OCI-LY7 (cell line): ENCODE data around the gene KIF13A. TPM values are rescaled to one million over a fixed set of nuclear protein-coding genes. Genes with fewer than 3 reads are reported as not detected.

Experiments used
- BruUV-seq: library from RNA; stranded (reverse); fragments of 400-500 nt; replicated peaks from 2 replicates; lab custom pipeline; 2021; lab: Mats Ljungman, UMichigan
- CTCF ChIA-PET: fragments of 300-600 bp; sonication (Branson Sonifier 250); formaldehyde crosslinking; loops from one replicate; lab custom pipeline; 2022; ENCODE audit warnings: antibody characterized with exemption; ENCODE audit not compliant: unreplicated experiment; lab: Charles Lee
- POLR2A ChIA-PET: fragments of 300-600 bp; sonication (Branson Sonifier 250); formaldehyde crosslinking; loops from one replicate; lab custom pipeline; 2022; ENCODE audit warnings: antibody characterized with exemption; lab: Charles Lee
- DNase-seq: peaks from one replicate; pipeline ENCODE4 v3.0.0-alpha.2; 2015; ENCODE audit warnings: low spot score
- H2AFZ ChIP-seq: fragments of 200-600 bp; sonication (generic), shearing (Covaris generic); 2 replicates; pipeline ENCODE4 v1.6.1; 2014; ENCODE audit warnings: mild to moderate bottlenecking, antibody characterized with exemption, low read length, moderate library complexity
- H3K27ac ChIP-seq: fragments of 200-600 bp; sonication (generic); 2 replicates; pipeline ENCODE4 v1.5.1; 2014; ENCODE audit warnings: mixed run types, low read depth, mild to moderate bottlenecking, moderate library complexity, low read length, inconsistent platforms; ENCODE audit not compliant: poor library complexity, severe bottlenecking
- H3K36me3 ChIP-seq: fragments of 200-600 bp; sonication (generic); 2 replicates; pipeline ENCODE4 v1.6.1; 2014; ENCODE audit warnings: mild to moderate bottlenecking, antibody characterized with exemption, low read length, moderate library complexity, mixed read lengths; ENCODE audit not compliant: insufficient read depth
- H3K4me1 ChIP-seq: fragments of 200-600 bp; sonication (generic); 2 replicates; pipeline ENCODE4 v1.5.1; 2014; ENCODE audit warnings: mild to moderate bottlenecking, low read length; ENCODE audit not compliant: insufficient read depth, poor library complexity, severe bottlenecking
- H3K4me2 ChIP-seq: fragments of 200-600 bp; sonication (generic); 2 replicates; pipeline ENCODE4 v1.6.1; 2014; ENCODE audit warnings: mild to moderate bottlenecking, low read length
- H3K4me3 ChIP-seq: fragments of 200-600 bp; sonication (generic); 2 replicates; pipeline ENCODE4 v1.5.1; 2014; ENCODE audit warnings: mild to moderate bottlenecking, low read depth, low read length; ENCODE audit not compliant: poor library complexity, severe bottlenecking
- H3K79me2 ChIP-seq: fragments of 200-600 bp; sonication (generic); 2 replicates; pipeline ENCODE4 v1.6.1; 2016; ENCODE audit warnings: low read depth, mild to moderate bottlenecking, low read length, moderate library complexity, mixed read lengths; ENCODE audit not compliant: insufficient read depth
- H3K9me2 ChIP-seq: fragments of 200-600 bp; sonication (generic); 2 replicates; pipeline ENCODE4 v1.6.1; 2016; ENCODE audit warnings: mild to moderate bottlenecking, low read length, mixed read lengths; ENCODE audit not compliant: insufficient read depth
- H3K9me3 ChIP-seq: fragments of 200-600 bp; sonication (generic); 2 replicates; pipeline ENCODE4 v1.6.1; 2014; ENCODE audit warnings: mild to moderate bottlenecking, mixed run types, low read length, mixed read lengths
- H4K20me1 ChIP-seq: fragments of 200-600 bp; sonication (generic); 2 replicates; pipeline ENCODE4 v1.6.1; 2014; ENCODE audit warnings: mild to moderate bottlenecking, antibody characterized with exemption, low read length, moderate library complexity, mixed read lengths; ENCODE audit not compliant: insufficient read depth
- CTCF ChIP-seq: fragments of 200-600 bp; sonication (generic); conservative IDR thresholded peaks from 2 replicates; pipeline ENCODE4 v1.5.1; 2014; ENCODE audit warnings: mild to moderate bottlenecking, antibody characterized with exemption, low read length, moderate library complexity, mixed read lengths
- EZH2phosphoT487 ChIP-seq: fragments of 200-600 bp; sonication (generic); IDR thresholded peaks from 2 replicates; pipeline ENCODE4 v1.6.1; 2018; ENCODE audit warnings: low read depth, borderline replicate concordance, mild to moderate bottlenecking, mixed run types, antibody characterized with exemption, low read length, moderate library complexity, mixed read lengths
- intact Hi-C: fragments of 100-400 bp; cut with micrococcal nuclease; formaldehyde crosslinking; loops from one replicate; pipeline ENCODE4 v1.10.0; 2022; ENCODE audit not compliant: unreplicated experiment
- total RNA-seq, 2 experiments: library from RNA; depleted of rRNA in 1 of 2; stranded (reverse); fragments of >200 nt in 1 of 2; shearing (Covaris generic) in 1 of 2; gene quantifications; 2 replicates each; pipeline ENCODE4 v1.2.3, GENCODE V29; 2014 to 2022

Gene KIF13A
- total RNA-seq, 2 experiments from 2014 or later, result 1.5 TPM; not detected in 1

GRCh38 chr6:17877895-17878440 is 109.5 kb downstream of the KIF13A start:
- H3K27ac ChIP-seq, result no peak overlapping the region
- H4K20me1 ChIP-seq, result no peaks in the 10 kb centered on the region
- DNase-seq, result no peak
- no peaks in the 10 kb centered on the region for H3K79me2 ChIP-seq
- no peaks in the 10 kb centered on the region for H3K9me2 ChIP-seq
- no peak overlapping the region for H2AFZ ChIP-seq
- POLR2A ChIA-PET, result no interaction called here
- H3K4me2 ChIP-seq, result no peak overlapping the region
- no peak for TF ChIP-seq EZH2phosphoT487
- intact Hi-C loops, result no loop called here
- CTCF ChIA-PET, result no interaction called here
- H3K4me3 ChIP-seq, result no peak overlapping the region
- H3K4me1 ChIP-seq, result no peaks in the 10 kb centered on the region
- BruUV-seq, result no TSS peak
- H3K36me3 ChIP-seq, result no peaks in the 10 kb centered on the region
- H3K9me3 ChIP-seq, result no peaks in the 10 kb centered on the region

GRCh38 chr6:17877196-17877894 is 110.1 kb downstream of the KIF13A start:
- H4K20me1 ChIP-seq, result no peaks in the 10 kb centered on the region
- TF ChIP-seq EZH2phosphoT487 (no peak), CTCF (no peak)
- H3K4me1 ChIP-seq, result no peaks in the 10 kb centered on the region
- BruUV-seq, result no TSS peak
- H3K27ac ChIP-seq, result no peak overlapping the region
- no peaks in the 10 kb centered on the region for H3K36me3 ChIP-seq
- H3K79me2 ChIP-seq, result no peaks in the 10 kb centered on the region
- POLR2A ChIA-PET, result no interaction called here
- H3K4me3 ChIP-seq, result no peak overlapping the region
- H2AFZ ChIP-seq, result no peak overlapping the region
- CTCF ChIA-PET, result no interaction called here
- no peak overlapping the region for H3K4me2 ChIP-seq
- H3K9me3 ChIP-seq, result no peaks in the 10 kb centered on the region
- no peaks in the 10 kb centered on the region for H3K9me2 ChIP-seq
- intact Hi-C loops, result no loop called here
- no peak for DNase-seq

DNA sequence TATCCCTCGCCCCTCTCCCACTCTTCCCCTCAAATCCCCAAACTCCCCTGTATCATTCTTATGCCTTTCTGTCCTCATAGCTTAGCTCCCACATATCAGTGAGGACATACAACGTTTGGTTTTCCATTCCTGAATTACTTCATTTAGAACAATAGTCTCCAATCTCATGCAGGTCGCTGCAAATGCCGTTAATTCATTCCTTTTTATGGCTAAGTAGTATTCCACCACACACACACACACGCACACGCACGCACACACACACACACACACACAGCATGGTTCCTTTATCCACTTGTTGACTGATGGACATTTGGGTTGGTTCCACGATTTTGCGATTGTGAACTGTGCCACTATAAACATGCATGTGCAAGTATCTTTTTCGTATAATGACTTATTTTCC is 112.7 kb downstream of the KIF13A start:
- ChIA-PET CTCF (no interaction called here), POLR2A (interaction anchor here (0.6 to 1.1 kb wide), 4 partner anchors 8 to 739 kb away, joined by 3 to 4 read pairs (median 3); no protein-coding TSS in a partner anchor)
- intact Hi-C loops, result no loop called here
- Histone ChIP-seq H3K36me3 (no peaks in the 10 kb centered on the region), H3K9me3 (no peaks in the 10 kb centered on the region), H3K27ac (no peak overlapping the region), H2AFZ (no peak overlapping the region), H3K9me2 (no peaks in the 10 kb centered on the region), H4K20me1 (no peaks in the 10 kb centered on the region), H3K79me2 (no peaks in the 10 kb centered on the region), H3K4me3 (no peak overlapping the region), H3K4me2 (no peak overlapping the region), H3K4me1 (no peaks in the 10 kb centered on the region)
- no peak for DNase-seq
- TF ChIP-seq EZH2phosphoT487 (no peak), CTCF (no peak)
- BruUV-seq, result no TSS peak
